Germinal center (tissue), 1 donor: ENCODE measurements around the gene ERC1.
"Not testable (repeated sequence)": the region's sequence is repeated elsewhere in the genome, so short reads cannot be mapped to it uniquely, and the experiment has no call there.

Experiments used
- DNase-seq: peaks from one replicate; pipeline ENCODE4 v3.0.0; 2012; ENCODE audit warnings: mixed read lengths, low spot score

ERC1 gene

DNA sequence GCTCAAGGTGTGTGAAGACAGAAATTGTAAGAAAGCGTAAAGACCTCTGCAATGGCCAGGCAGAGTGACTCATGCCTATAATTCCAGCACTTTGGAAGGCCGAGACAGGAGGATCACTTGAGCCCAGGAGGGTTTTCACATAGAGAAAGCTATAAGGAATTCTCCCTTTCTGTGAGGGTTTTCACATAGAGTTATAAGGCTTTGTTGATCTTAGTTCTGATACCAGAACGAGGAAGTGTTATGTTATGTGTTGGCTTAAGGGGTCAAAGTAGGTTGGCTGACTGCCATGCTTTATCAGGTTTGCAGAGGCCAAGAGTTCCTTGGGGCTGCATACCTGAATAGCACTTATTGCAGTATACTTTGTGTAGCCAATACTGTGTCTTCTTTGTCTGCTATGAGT is 139.1 kb downstream of the ERC1 start:
- DNase-seq = no peak

DNA sequence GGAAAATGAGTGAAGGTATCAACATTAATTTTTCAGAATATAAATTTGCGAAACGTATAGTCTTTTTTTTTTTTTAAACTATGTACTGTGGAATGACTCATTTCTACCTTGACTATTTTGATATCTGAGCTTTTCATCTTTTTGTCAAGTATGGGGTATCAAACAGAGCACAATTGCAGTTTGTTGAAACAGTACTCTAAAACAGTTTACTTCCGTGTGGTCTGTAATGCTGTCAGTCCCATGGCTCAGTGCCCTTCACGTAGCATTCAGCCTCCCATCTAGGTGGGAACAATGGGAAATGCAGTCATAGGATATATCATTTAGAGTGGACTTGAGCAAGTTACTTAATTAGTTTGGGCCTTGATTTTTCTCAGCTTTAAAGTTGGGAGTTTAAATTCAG is 139.5 kb downstream of the ERC1 start:
- DNase-seq = no peak

DNA sequence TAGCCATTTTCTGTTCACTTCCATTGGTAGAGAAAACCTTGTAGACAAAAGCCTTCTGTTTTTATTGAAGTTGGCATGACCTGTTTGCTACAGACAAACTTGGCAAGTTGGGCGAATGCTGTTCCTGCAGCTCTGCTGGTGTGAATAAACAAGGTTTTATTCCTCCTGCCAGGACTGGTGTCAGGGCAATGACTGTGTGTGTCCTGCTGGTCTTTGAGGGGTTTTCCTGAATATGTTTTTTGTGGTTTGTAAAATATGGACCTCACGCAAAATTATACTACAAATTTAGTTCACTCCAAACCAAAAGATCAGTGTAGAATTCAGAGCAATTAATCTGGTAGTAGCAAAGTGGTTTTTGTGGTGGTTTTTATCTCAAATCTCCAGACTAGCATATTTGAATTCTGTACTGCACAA is 140.8 kb downstream of the ERC1 start:
- DNase-seq = no peak

DNA sequence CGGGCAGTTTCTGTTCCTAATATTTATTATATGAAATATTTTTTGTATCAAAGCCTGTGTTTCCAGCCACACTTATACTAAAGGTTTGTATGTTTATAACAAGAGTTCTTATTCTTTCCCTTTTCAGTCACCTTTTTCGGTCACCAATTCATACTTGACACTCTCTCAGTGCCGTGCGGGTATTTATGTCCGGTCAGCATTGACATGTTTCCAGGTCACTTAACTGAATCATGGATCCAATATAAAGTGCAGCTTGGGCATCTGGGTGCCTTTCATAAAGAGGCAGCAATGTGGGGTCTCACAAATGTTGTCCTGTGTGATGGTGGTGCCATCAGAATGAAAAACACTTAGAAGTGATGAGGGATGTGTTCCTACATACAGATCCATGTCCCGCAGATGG is 141.3 kb downstream of the ERC1 start:
- DNase-seq = no peak

DNA sequence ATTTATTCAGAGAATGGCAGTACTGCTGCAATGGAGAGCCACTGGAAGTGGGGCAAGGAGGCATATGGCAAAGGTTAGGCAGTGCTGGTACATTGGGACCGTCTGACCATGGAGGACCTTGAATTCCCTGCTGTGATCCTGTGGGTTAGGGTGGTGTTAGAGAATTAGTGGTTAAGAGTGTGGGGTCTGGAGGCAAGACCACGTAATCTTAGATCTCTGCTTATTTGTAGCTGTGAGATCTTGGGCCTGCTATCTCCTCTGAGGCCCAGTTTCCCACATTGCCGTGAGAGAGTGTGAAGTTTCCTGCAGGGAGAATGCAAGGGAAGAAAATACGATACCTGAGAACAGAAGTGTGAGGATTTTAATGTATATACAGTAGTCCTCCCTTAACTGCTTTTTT is 147.7 kb downstream of the ERC1 start:
- DNase-seq = no peak

DNA sequence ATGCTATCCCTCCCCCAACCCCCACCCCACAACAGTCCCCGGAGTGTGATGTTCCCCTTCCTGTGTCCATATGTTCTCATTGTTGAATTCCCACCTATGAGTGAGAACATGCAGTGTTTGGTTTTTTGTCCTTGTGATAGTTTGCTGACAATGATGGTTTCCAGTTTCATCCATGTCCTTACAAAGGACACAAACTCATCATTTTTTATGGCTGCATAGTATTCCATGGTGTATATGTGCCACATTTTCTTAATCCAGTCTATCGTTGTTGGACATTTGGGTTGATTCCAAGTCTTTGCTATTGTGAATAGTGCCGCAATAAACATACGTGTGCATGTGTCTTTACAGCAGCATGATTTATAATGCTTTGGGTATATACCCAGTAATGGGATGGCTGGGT is 155.7 kb downstream of the ERC1 start:
- not testable (repeated sequence) for DNase-seq

DNA sequence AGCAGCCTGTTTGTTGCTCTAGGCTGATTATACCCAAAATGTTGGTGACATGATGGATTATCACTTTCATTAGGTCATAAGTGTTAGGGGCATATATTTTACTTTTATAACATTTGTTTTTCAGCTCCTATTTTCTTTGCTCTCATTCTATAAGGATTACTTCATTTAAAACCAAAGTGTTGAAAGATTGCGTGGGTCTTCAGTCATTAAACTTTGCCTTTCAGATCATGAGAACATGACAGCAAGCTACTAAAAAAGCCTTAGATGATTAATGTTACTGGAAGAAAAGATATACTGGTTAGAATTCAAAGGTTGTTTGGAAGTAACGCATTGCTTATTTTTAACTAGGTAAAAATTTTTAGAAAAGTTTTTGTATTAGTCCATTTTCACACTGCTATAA is 156.8 kb downstream of the ERC1 start:
- no peak for DNase-seq

DNA sequence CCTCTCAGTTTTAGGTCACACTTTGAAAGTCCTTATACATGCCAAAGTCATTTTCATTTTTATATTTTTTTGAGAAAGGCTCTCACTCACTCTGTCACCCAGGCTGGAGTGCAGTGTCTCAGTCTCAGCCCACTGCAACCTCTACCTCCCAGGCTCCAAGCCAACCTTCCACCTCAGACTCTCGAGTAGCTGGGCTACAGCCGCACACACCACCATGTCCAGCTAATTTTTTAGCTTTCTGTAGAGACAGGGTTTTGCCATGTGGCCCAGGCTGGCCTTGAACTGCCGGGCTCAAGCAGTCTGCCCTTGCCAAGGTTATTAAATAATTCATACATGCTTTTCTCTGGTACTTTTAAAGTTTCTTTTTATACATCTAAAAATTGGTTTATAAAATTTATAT is 166.0 kb downstream of the ERC1 start:
- DNase-seq = no peak

DNA sequence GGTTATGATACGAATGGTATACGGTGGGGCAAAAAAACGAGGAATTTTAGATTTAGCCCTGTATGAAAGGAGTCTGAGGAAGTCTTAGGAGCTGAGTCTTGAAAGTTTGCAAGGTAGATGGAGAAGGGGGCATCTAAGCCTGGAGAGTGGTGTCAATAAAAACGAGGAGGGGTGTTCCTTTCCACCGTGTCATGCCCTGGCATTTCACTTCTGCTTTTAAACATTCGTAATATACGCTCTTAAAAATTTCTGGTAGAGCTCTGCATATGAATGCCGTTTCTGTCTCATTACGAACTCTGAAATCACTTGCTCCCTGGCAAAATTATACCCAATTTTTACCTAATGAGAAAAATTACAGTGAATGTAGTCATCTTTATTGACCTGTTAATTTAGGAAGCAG is 170.2 kb downstream of the ERC1 start:
- peak; percentile 3 for DNase-seq

DNA sequence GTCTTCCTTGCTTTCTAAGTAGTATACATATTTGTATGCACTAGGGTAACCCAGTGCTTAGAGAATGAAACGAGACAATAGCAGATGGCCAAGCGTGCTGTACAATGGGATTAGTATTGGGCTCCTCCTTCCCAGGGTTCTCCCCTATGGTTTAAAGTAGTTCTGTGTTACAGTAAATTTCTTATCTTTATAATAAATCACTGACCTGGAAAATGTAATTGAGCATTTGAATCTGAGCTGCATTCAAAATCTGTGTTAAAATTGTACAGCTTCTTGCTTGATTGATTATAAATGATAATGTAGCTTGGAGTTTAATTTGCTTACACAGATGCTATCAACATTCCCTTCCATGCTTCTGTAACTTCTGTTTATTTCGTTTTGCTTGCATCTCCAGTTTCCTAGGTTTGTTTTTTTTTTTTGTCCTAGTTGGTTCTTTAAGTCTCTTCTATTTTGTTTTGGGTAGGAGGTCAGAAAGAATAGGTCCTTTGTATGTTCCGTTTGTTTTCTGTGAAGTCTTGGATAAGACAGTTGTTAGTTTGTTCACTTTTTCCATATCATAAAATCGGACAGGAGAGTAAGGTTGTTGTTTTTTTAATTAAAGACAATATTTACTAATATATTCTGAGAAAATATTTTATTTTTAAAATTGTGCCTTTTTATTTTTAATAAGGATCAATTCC is 171.2 kb downstream of the ERC1 start:
- DNase-seq = no peak

DNA sequence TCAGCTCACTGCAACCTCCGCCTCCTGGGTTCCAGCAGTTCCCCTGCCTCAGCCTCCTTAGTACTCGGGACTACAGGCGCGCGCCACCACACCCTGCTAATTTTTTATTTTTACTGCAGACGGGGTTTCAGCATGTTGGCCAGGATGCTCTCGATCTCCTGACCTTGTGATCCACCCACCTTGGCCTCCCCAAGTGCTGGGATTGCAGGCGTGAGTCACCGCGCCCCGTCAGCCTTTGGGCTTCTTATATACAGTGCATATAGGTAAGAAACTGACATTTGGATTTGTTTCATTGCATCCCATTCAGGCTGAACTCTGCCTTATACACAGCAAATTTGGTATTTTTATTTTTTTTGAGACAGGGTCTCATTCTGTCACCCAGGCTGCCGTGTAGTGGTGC is 176.8 kb downstream of the ERC1 start:
- DNase-seq = no peak

DNA sequence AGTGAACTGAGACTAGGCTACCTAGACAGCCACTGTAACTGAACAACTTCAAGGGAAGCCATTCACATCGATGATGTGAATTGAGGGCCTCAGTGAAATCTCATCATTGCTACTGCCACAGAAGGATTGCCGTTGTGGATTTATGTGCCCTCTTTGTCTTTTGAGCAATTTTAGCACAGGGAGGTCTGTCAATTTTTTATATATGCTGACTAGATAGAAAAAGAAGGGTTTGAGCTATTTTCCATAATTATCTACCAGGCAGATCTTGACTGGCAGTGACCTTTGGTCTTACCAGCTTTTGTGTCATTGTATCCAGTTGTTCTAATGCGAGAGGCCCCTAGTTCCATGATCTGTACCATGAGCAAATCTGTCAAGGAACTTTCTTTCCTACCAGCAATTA is 179.4 kb downstream of the ERC1 start:
- DNase-seq = no peak

DNA sequence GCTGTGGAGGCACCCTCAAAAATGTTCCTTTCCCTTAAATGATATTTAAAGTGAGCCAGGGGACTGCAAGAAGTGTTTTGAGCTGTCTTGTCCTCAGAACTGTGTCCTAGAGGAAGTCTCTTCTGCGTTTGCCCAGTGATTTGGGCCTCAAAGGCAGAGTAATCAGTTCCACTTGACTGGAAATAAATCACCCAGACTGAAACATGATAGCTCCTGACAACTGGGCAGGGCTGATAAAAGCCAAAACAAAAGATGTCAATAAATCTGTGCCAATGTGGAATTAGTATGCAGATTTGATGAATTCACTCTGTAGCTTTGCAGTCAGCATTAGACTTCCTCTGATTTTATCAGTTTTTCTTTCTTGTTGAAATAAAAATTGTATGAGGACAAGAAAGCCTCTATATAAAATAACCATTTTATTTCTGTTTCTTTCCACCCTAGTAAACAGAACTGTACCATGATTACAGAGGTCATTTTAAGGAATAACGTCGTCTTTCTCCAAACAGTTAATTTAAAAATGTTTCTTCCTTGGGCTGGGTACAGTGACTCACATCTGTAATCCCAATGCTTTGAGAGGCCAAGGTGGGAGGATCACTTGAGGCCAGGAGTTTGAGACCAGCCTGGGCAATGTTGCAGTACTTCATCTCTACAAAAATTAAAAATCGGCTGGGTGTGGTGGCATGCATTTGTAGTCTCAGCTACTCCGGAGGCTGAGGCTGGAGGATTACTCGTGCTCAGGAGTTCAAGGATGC is 180.8 kb downstream of the ERC1 start:
- DNase-seq = no peak

DNA sequence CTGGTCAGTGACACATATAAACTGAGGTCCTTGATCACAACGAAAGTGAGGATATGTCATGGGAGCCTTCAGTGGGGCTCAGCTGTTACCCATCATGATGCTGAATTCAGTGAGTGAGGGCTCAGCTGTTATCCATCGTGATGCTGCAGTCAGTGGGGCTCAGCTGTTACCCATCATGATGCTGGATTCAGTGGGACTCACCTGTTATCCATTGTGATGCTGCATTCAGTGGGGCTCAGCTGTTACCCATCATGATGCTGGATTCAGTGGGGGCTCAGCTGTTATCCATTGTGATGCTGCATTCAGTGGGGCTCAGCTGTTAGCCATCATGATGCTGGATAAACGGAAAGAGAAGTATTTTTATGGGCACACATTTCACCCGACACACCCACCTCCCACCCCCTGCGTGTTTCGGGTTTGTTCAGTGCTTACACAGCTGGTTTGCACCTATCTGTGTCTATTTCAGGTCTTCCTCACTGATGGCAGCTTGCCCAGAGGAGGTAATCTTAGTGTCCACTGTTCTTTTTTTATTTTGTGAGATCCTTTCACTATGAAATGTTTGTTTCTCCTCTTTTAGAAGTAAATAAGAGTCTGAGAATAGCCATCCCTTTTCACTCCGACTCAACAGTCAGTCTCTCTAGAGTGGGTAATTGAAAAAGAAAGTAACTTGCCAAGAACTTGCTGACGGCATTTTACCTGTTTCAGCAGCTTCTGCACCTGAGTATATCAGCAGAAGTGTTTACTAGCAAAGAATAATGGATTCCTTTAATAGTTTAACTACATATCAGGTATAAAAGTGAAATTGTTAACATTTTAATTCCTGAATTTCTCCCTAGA is 183.0 kb downstream of the ERC1 start:
- no peak for DNase-seq

DNA sequence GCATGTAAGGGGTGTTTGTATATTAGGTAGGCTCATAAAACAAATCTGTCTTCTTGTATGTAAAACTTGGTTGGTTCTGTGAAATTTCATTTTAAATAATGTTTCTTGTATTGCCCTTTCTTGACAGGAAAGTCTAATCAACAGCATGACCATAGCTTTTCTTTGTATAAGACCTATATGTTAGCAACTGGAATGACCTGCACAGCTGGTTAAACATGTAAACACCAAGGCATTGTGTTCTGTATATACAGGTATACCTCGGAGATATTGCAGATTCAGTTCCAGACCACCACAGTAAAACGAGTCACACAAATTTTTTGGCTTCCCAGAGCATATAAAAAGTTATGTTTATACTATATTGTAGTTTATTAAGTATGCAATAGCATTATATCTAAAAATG is 183.6 kb downstream of the ERC1 start:
- DNase-seq = no peak

DNA sequence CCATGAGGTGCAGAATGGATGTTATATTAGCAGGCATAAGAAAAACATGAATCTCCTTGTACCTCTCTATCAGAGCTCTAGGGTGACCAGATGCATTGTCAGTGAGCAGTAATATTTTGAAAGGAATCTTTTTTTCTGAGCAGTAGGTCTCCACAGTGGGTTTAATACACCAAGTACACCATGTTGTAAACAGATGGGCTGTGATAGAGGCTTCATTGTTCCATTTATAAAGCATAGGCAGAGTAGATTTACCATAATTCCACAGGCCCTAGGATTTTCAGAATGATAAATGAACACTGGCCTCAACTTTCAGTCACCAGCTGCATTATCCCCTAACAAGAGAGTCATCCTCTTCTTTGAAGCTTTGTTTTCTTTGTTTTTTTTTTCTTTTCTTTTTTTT is 185.2 kb downstream of the ERC1 start:
- DNase-seq = no peak

DNA sequence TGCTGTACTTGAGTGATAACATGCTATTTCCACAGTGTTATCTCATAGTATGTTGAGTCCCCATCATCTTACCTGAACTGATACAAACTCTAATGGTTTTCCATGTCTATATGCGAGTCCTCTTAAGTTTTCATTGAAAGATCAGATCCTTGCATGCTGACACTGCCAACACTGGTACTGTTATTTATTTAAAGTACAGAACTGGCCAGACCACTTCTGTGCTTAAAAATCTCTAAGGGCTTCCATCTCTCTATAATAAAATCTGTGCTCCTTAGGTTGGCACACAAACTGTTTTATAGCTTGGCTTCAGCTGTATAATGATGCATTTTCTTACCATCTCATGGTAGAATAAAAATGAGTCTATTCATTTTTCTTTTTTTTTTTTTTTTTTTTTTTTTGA is 188.1 kb downstream of the ERC1 start:
- no peak for DNase-seq

DNA sequence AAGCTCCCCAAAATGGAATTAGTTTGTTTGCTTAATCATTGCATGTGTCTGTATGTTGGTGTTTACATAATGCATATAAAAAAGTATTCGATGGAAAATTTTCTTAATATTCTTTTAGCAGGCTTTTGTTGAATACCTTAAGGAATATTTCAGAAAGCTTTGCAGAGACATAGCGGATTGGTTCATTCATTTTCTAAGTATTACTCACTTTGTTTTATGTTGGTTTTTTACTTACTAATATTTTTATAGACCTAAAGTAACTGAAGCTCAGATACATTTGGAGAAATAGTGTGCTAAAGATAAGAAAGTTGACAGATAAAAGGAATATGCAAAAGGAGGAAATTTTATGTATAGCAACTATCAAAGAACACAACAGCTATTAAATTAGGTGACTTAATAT is 191.0 kb downstream of the ERC1 start:
- no peak for DNase-seq

DNA sequence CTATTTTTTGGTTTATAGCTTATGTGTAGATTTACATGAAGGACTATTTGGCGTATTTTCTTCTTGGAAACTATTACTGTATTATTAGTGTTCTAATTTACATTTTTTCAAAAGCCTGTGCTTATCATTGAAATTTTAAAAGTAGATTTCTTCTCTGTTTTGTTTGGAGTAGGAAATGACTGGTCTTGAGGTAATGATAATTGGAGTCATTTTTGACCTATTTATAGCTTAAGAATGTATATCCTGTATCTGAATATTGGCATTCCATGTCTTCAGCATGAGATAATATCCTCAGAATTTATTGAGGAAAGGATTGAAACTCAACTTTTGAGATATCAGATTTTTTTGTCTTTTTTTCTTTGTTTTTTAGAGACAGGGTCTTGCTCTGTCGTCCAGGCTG is 193.4 kb downstream of the ERC1 start:
- no peak for DNase-seq

DNA sequence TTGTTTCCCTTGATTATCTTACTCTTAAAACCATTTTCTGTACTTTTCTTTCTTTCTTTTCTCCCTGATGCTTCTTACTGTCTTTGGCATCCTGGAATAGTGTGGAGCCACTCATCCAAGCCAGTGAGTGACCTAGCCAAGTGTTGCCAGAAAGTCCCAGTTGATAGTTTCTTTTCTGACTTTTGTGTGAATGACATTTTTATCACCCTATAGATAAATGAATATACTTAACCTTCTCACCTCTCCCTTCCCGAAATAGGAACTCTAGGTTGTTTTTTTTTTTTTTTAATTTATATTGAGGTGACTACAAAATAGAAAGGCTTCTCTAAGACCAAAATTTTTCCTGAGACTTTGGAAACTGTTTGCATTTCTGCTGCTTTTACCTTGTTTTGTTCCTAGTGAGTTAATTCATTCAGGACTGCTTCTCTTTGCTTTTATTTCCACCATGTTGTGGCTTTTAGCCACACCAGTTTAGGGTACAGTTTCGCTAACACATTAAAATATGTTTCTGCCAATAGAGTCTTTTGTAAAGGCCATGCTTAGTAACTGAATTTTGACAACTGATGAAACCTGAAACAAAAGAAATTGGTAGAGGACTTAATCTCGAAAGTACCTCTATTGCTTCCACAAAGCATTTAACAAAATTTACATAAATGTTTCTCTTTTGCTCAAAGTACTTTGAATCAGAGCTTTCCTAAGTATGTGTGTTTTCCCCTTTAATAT is 194.6 kb downstream of the ERC1 start:
- DNase-seq = no peak

DNA sequence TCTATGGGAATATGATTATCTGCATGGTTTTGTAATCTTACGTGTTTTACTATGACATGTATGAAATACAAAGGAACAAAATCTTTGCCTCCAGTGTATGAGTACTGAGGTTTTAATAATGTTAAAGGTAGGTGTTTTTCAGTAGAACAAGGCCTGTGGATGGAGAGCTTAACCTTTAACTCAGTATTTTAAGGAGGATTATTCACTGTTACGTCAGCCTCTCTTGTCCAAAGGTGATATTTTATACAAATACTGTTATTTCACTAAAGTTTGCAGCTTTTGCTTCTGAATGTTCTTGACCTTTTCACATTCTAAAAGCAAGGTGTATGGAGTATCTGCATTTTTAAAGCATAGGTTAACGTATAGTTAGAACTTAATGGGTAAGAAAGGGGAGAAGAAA is 195.3 kb downstream of the ERC1 start:
- no peak for DNase-seq

DNA sequence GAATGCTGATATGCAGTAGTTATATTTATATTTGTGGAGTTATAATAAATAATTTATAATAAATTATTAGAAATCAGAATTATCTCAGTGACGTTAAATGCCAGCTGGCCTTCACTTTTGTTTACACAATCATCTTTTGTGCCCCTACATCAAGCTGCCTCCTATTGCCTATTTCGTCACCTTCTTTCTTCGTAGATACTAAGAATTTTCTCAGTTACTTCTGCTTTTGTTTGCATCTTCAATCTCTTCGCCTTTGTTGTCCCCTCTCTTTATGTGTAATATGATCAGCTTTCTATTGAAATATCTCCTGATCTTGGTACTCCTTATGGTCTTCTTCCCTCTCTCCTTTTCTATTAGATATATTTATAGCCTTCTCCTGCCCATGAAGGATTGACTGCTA is 197.0 kb downstream of the ERC1 start:
- no peak for DNase-seq
